ENCODE results near the gene NHS.
A peak's percentile ranks its signal among the peaks of the same experiment; 100 is the strongest.

The NHS gene

DNA sequence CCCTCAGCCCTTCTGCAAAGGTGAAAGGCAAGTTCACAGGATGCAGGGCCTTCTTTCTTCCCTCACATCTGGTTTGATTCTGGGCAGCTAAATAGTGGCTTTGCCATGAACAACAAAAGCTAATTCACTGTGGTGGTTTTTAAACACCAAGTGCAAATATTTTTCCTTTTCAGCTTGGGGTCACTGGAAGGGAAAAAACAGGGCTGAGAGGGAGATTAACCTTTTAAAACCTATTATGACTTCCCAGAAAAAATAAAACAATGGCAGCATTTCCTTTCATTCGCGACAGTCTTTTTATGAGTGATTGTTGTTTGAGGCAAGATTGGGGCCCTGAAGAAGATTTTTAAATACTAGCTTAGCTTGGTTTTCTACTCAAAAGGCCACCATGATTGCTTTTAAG is 258.5 kb downstream of the NHS start:
- DNase-seq: no peak

DNA sequence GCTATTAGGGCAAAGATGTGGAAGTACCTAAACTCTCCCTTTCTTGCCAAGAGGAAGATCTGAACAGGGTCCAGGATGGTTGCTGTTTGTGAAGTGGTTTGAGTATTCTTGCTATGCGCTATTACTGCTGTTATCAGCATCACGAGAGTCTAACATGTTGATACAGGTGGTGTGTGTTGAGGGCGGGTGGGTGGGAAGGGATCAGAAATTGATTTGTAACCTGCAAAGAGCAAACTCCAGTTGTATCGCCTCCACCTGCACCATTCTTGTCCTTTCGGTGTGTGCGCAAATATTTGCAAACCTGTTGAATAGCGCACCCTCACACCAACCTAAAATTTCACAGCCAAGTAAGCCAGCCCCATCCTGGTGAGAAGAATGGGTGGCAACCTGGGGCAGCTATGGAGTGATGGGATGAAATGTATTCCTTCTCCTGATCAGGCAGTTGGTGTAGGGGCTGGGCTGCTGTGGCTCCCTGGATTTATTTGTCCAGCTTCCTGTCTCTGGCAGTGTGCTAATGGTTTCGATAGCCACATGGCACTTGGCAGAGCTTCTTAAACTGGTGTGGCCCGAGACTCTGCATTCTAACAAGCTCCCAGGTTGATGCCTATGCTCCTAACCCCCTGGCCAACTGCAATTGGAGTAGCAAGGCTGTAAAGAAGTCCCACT is 259.7 kb downstream of the NHS start:
- DNase-seq: no peak

DNA sequence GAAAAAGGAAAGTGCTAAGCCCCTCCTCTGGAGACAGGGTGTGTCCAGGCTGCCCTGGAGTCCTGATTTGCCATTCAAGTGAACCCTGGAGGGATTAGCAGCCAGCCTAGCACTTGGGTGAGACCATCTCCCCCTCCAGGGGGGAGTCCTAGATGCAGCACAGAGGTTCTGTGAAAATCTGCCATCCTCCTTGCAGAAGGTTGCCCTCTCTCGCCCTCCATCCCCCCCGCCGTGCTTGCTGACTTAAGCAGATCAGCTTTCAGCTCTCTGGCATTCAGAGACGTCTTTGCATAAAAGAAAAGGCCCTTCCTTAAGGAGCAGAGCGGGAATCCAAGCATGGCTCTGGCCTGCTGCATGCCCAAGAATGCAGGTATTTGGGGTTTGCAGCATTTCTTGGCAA is 260.2 kb downstream of the NHS start:
- peak; percentile 71 for DNase-seq

DNA sequence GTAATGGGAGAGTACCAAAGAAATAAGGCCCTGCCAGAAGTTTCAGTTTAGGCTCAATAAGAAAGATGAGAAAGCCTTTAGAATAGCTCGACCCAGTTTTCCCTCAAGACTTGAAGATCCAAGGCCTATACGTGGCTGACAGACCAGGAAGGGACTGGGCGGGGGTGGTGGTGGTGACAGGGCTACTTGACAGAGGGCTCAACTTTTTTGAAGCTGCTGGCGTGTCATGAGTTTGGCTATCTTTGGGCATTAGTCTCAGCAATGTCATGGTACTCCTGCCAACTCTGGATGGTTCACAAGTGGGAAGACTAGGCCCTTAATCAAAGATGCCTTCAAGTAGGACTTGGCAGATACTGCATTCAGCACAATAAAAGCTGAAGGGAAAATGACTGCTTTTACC is 262.2 kb downstream of the NHS start:
- no peak for DNase-seq

DNA sequence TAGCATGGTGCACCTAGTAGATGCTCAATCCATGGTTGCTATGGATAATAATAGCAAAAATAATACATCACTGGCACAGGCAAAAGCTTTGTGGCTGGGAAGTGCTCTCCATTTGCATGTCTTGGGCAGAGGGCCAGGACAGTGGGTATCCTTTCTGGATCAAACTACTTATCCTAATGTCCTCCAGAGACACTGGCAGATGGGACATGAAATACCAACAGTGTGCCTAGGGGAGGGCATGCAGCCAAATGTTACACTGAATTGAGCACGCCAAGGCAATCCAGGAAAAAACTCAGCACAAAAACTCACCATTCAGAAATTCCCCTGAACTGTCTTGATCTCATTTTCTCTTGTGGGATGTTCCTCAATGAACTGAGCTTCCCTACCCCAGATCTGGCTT is 263.7 kb downstream of the NHS start:
- no peak for DNase-seq

DNA sequence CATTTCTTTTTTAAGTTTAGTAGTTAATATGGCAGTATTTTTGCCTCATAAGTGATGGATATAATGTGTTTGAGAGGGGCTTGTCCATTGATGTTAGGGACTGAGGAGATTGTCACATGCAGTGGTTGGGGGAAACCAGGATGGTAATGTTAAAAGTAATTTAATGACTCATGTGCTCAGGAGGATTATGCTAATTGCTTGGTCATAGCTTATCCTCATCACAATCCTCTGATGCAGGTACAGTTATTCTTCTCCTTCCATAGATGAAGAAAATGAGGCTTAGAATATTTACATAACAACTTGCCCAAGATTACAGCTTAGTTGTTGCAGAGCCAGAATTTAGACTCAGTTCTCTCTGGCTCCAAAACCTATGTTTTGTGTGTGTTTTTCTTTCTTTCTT is 267.9 kb downstream of the NHS start:
- no peak for DNase-seq

DNA sequence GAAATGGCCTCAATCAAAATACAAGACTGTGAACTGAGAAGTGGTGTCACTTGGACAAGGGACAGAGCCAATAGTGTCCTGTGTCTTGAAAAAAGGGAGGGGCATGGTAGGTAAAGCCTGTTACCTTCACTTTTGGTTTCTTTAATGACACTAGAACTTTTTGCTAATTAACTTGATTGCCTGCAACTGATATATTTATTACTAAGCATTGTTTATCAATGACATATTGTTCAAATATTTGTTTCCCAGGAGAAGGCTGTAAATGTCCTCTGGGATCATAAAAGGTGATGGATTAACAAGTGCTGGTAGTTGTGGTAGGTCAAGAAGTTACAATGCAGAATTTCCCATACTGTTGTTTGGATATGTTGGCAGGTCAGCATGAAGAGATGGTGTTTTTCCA is 268.5 kb downstream of the NHS start:
- no peak for DNase-seq

DNA sequence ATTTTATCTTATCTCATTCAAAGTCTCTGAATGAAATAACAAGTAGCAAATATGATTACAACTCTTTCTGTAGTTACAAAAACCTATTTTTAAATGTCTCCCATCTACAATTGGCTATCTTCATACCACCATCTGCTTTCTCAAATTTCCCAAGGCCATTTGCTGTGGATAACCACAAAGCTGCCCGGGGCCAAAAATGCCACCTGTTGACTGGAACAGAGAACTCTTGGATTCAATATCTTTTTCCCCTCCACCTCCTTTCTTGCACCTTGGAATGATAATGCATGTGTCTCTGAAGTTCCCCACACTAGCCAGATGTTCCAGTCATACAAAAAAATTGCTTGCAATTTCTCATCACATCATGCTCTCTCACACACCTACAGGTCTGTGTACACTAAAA is 269.0 kb downstream of the NHS start:
- no peak for DNase-seq

DNA sequence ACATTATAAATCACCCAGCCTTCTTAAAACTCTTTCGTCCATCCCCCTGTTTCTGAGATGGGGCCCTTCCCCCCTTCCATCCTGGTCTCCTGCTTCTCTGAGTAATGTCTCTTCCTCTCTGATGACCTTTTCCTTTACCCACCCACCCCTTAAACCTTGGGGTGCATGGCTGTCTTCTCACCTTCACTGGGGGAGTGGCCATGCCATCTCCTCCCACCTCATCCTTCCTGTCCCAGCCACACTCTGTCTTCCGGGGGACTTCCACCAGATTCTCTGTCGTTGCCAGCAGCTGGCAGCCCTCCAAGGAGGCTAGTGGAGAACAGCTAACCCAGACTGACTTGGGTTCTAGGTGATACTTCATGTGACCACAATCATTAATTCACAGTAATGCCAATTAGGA is 279.1 kb downstream of the NHS start:
- no peak for DNase-seq

DNA sequence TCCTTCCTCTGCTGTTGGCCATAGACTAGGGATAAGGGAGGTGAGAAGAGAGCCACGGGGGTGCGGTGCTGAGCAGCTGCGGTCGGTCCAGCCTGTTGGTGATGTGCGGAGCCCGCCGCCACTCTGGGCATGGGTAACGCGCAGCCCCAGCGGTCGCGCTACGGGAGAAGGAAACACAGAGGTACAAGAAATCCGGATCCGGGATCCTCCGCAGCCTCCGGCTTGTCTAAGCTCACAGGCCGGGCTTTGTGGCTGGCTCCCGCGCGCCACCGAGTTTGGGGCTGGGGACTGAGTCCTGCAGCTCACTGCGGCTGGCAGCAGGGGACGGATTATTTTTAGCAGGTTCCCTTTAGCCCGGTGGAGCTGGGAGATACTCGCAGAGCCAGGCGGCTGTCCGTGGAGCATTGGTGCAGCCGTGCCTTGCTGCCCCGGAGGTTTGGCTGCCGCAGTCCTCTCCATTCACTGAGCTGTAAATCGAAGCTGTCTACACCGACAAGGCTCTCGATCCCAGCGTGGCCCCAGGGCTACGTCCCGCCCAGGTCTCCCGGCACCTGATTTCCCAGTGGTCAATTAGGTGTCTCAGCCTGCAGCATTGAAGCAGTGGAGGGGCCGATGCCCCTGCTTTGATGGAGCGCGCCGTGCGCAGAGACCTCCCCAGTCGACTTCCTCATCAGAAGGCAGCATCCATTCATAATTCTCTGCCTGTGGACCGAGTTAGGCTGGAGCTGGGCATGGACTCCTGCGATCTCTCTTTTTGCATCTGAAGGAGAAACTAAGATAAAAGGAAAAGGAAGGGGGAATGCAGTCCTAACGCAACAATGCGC is 280.4 kb downstream of the NHS start:
- peak; percentile 76 for DNase-seq

DNA sequence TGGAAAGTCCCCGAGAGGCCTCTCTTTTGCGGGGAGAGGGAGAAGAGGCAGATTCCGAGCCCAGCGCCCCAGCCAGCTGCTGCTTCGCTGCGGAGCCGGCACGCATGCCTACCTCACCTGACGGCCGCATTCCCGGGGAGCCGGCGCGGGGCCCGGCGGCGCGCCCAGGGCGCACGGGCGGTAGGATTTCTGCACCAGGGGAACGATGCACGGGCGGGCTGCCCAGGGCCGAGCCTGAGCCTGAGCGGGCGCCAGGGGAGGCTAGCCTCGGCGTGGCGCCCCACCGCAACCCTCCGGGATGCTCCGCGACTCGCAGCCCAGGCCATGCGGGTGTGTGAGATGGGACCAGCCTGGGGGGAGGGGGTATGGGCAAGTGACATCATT is 281.0 kb downstream of the NHS start:
- no peak for DNase-seq

DNA sequence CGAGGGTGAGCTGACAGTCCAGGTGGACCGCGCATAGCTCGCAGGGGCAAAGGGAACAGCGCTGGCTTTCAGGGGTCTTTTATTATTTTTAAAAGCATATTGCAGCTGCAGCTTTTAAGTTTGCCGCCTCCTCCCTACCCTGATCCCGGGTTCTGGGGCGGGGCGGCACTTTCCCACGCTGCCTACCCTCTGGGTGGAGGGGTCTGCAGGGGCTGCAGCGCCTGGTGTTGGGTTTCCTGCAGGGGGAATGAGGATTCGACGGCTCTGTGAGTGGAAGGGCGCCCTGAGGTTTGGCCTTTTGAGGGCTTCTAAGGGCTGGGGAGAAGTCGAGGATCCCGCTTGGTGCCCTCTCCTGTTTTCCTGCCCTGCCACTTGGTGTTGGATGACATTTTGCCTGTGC is 281.6 kb downstream of the NHS start:
- DNase-seq: peak; percentile 37

DNA sequence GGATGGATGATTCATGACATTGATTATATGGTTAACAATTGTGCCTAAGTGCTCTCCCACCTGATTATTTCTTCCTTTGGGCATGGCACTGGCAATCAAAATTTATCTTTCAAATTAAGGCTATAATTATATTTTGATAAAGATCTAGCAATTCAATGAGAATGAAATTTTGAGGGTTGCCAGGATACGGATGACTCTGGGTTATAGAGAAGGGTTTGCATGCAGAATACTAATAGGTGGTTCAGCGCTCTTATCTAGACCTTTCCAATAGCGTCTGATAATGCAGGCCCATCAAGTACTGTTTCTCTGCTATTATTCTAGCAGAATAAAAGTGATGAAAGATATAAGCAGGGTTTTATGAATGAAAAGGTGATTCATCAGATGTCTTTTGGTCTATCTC is 287.4 kb downstream of the NHS start:
- no peak for DNase-seq

DNA sequence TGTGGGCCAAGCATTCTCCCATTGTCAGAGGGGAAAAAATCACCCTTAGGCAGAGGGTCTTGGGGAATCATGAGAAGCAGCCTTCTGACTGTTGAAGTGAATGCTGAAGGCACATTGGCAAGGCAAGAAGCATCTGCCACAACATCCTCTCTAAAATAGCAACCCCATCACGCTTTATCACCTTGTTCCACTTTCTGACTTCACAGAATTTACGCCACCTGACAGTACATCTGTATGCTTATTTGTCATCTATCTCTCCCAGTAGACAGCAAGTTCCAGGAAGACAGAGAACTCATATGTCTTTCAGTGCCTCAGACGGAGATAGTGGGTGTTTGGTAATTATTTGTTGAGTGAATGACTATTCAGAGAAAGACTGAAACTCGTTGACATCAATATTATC is 293.9 kb downstream of the NHS start:
- no peak for DNase-seq

DNA sequence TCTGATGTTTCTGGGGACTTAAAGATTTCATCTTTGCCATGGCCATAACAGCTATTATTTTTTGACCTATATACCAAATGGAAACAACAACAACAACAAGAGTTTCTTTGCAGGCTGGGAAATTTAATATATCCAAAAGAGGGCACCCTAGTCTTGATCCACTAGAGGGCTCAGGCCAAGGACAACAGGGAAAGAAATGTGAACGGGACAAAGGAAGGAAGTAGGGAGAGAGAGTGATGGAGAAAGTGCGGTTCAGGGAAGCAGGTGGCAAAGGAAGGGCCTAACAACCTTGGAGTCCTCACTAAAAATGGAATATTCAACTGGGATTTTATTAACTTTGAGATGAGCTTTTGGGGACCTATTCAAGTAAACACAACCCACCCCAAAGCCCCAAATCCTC is 294.5 kb downstream of the NHS start:
- DNase-seq: no peak

DNA sequence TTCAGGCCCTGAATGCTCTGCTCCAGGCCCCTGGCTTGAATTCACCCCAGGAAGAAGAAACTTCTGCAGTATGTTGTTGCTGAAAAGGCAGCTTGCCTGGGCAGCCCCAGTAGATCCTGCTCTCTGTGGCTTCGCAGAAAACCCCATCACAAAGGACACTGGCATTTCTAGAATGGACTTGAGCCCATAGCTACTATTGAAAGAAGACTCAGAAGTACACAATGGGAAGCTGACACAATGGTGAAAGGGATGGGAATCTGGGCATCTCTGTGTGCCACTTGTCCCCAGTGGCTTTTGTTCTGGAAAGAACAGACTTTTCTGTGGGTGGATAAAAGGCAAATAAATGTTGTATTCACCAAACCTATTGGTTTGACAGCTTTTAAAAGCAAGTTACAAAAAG is 294.9 kb downstream of the NHS start:
- no peak for DNase-seq

DNA sequence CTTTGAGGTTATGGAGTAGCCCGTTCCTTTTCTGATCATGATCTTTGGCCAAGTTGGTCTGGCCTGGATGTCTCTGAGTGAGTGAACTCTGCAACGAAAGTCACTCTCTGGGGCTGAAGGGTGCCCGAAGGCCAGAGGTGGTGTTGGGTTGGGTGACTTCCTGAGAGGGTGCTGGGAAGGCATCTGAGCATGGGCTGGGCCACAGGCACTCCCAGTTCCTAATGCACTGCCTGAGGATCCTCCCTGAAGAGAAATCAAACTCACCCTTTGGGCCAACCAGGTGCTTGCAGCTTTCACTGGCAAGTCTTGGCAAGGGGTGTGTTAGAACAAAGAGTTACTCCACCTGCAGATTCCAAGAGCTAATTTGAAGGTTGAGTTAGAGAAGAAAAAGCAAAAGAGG is 295.9 kb downstream of the NHS start:
- DNase-seq: no peak

DNA sequence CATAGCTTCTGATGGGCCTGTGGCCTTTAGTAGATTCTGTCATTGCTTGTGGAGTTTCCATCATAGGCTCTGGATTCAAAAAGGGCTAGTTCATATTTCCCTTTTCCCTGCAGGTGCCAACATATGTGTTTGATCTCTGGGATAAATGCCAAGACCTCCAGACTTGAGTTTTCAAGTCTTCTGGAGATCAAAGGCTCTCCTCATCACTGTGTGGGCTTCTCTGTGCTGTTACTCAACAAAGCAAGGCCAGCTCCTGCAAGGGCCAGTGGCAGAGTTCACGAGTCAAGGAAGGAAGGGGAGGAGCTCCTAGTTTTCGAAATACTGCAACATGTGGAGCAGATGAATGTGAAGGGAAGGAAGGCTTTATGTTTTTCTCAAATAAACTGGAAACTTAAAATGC is 299.6 kb downstream of the NHS start:
- DNase-seq: no peak

DNA sequence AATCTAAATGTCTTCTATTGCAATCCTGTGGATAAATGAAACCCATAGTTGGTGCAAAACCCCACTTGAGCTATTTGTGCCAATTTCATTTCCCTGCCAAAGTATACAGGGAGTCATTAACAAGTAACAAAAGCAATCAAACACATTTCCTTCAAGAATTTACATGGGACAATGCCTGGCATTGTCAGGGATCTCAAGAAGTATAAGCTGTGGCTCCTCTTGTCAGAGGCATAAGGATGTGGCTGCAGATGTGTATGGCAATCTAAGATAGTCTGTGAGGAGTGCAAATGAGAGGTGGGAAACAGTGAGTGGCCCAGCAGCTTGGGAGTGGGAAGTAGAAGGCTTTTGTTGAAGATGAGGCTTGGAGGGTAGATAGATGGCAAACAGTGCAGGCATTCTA is 304.3 kb downstream of the NHS start:
- no peak for DNase-seq

DNA sequence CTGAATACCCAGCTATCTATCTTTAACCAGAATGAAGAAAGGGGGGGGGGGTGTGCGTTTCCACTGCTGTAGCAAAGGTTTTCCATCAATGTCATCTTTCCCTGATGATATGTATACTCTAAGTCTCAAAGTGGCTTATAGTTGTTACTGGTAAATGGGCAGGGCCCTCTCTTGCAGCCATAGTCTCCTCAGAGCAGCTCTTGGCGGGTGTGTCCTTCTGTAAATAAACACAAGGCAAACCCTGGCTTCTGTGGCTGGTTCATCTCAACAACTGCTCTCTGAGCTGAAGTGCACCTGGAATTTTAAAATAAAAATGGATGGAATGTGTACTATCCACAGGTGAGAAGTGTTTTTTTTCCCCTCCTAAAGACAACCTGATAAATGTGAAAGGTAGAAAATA is 304.8 kb downstream of the NHS start:
- DNase-seq: no peak

DNA sequence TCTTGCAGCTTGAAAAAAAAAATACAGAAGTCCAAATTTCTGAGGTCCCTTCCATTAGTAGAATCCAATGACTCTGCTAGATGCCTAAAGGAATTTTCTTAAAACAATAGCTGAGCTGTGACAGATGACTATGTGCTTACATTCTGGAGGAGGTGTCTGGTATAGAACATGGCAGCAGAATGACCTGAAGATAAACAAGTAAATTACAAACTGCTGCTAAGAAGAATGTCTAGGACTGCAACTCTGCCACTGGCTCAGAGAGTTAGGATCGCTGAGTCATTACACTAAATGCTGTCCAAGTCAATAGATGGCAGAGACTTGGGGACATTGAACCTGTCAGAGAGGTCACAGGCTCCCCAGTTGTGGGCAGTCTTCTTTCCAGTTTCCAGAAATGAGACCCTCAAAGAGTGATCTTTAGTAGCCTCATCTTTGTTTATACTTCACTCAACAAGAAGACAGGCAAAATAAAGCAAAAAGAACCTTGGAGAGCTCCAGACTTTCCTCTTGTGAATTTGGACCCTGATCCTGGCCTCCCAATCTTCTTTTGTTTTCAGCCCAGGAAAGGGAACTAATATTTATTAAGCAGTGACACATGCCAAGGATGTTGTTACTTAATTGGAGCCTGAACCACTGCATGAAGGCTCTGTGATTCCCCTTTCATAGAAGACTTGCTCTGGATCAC is 305.9 kb downstream of the NHS start:
- DNase-seq: no peak

DNA sequence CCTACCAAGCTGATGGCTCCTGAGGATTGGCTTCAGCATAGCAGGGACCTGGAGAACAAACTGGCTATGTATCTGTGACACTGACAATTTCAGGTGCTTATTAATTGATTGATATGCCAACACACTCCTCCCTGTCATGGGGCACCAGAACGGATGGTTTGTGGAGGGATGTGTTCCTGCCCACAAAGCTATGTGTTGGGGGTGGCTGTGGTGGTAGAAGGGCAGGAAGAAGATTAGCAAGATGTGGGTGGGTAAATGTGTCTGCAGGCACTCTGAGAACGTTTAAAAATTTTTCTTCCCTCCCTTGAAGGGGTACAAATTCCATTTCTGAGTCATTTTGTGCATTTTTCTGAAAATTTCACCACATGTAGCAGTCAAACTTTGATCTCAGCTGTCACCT is 307.3 kb downstream of the NHS start:
- no peak for DNase-seq

DNA sequence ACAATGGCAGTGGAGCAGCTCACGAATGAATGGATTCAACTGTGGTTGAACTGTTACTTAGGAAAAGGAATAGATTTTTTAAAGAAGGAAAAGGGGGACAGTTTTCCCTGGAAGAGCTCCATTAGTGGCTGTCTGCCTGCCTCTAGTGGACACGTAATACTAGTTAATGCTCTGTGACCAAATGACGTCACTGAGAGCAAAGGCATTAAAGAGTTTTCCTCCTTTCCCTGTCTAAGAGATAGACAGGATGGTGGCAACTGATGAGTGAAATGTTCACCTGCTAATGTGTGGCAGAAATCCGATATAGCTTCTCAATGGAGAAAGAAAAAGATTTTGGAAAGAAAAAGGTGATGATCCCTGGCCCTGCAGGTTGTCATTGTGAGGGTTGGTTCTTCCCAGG is 310.0 kb downstream of the NHS start:
- DNase-seq: no peak

DNA sequence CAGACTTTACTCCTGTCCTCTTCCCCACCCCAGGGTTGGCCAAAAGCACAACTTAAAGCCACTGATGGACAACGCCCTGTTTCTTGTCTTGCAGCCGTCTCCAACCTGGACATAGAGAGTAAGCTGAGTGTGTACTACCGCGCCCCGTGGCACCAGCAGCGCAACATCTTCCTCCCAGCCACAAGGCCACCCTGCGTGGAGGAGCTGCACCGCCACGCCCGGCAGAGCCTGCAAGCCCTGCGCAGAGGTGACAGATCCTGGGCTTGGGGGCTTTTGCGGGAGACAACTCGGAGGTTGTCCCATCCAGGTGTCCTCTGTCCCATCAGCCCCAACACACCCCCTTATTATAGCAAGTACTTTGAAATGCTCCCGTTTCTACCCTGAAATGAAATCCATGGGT is 312.6 kb downstream of the NHS start:
- DNase-seq: no peak
